SK-N-SH treated with all-trans-retinoic acid at 6 μM for 48 hours (cell line): ENCODE measurements around the gene ZNF362.

Source experiments
- ATAC-seq: fragments of 200-7000 bp; cut with Tn5 transposase; 3 replicates; pipeline ENCODE4 v1.9.1; 2020; ENCODE audit warnings: mild to moderate bottlenecking, moderate library complexity
- BACH2 ChIP-seq: fragments of 250-450 bp; sonication (Bioruptor Pico); IDR thresholded peaks from 2 replicates; pipeline ENCODE4 v1.9.0; 2021; ENCODE audit warnings: mild to moderate bottlenecking, borderline replicate concordance
- CSDC2 ChIP-seq: fragments of 250-450 bp; sonication (Bioruptor Pico); IDR thresholded peaks from 2 replicates; pipeline ENCODE4 v1.5.0; 2020; ENCODE audit warnings: mild to moderate bottlenecking, moderate library complexity
- ESRRG ChIP-seq: fragments of 250-450 bp; sonication (Bioruptor Pico); IDR thresholded peaks from 2 replicates; pipeline ENCODE4 v1.6.1; 2021; ENCODE audit warnings: mild to moderate bottlenecking
- GLIS3 ChIP-seq: fragments of 250-450 bp; sonication (Bioruptor Pico); IDR thresholded peaks from 2 replicates; pipeline ENCODE4 v1.5.0; 2020; ENCODE audit warnings: mild to moderate bottlenecking, moderate library complexity
- OSR1 ChIP-seq: fragments of 250-450 bp; sonication (Bioruptor Pico); IDR thresholded peaks from 2 replicates; pipeline ENCODE4 v1.8.0; 2022; ENCODE audit warnings: moderate library complexity, mild to moderate bottlenecking, inconsistent platforms
- PPARA ChIP-seq: fragments of 250-450 bp; sonication (Bioruptor Pico); IDR thresholded peaks from 2 replicates; pipeline ENCODE4 v1.5.0; 2020; ENCODE audit warnings: mild to moderate bottlenecking, borderline replicate concordance
- RARB ChIP-seq: fragments of 250-450 bp; sonication (Bioruptor Pico); IDR thresholded peaks from 2 replicates; pipeline ENCODE4 v1.8.0; 2021; ENCODE audit warnings: mild to moderate bottlenecking, moderate library complexity
- SNAI2 ChIP-seq: fragments of 250-450 bp; sonication (Bioruptor Pico); IDR thresholded peaks from 2 replicates; pipeline ENCODE4 v1.5.0; 2020; ENCODE audit warnings: mild to moderate bottlenecking, moderate library complexity
- TOX ChIP-seq: fragments of 250-450 bp; sonication (Bioruptor Pico); IDR thresholded peaks from 2 replicates; pipeline ENCODE4 v1.8.0; 2021; ENCODE audit warnings: mild to moderate bottlenecking, moderate library complexity, borderline replicate concordance
- ZFP3 ChIP-seq: fragments of 250-450 bp; sonication (Bioruptor Pico); IDR thresholded peaks from 2 replicates; pipeline ENCODE4 v1.5.0; 2020; ENCODE audit warnings: mild to moderate bottlenecking, moderate library complexity
- ZFP30 ChIP-seq: fragments of 450-650 bp; formaldehyde crosslinking; IDR thresholded peaks from 2 replicates; pipeline ENCODE4 v1.5.0; 2022; ENCODE audit warnings: mild to moderate bottlenecking, moderate library complexity
- ZNF565 ChIP-seq: fragments of 450-650 bp; formaldehyde crosslinking; conservative IDR thresholded peaks from 2 replicates; pipeline ENCODE4 v1.5.0; 2020; ENCODE audit warnings: low read depth, mild to moderate bottlenecking, moderate library complexity
- ZNF70 ChIP-seq: fragments of 450-650 bp; formaldehyde crosslinking; IDR thresholded peaks from 2 replicates; pipeline ENCODE4 v1.5.0; 2020; ENCODE audit warnings: mild to moderate bottlenecking, moderate library complexity
- ZNF8 ChIP-seq: fragments of 450-650 bp; formaldehyde crosslinking; IDR thresholded peaks from 2 replicates; pipeline ENCODE4 v1.5.0; 2020; ENCODE audit warnings: mild to moderate bottlenecking, moderate library complexity
- TF ChIP-seq, protein P1 (sequence below): fragments of 250-450 bp; sonication (Bioruptor Pico); IDR thresholded peaks from 2 replicates; pipeline ENCODE4 v1.8.0; 2021; ENCODE audit warnings: low read depth, mild to moderate bottlenecking, moderate library complexity, borderline replicate concordance
- TF ChIP-seq, protein P2 (sequence below): fragments of 250-450 bp; sonication (Bioruptor Pico); IDR thresholded peaks from 2 replicates; pipeline ENCODE4 v1.5.1; 2021; ENCODE audit warnings: mild to moderate bottlenecking, moderate library complexity
- TF ChIP-seq, protein P3 (sequence below): fragments of 250-450 bp; sonication (Bioruptor Pico); IDR thresholded peaks from 2 replicates; pipeline ENCODE4 v1.5.1; 2020; ENCODE audit warnings: low read depth, mild to moderate bottlenecking, moderate library complexity
- TF ChIP-seq, protein P4 (sequence below): fragments of 250-450 bp; sonication (Bioruptor Pico); IDR thresholded peaks from 2 replicates; pipeline ENCODE4 v1.8.0; 2020; ENCODE audit warnings: mild to moderate bottlenecking, moderate library complexity, borderline replicate concordance

ZNF362 gene

DNA sequence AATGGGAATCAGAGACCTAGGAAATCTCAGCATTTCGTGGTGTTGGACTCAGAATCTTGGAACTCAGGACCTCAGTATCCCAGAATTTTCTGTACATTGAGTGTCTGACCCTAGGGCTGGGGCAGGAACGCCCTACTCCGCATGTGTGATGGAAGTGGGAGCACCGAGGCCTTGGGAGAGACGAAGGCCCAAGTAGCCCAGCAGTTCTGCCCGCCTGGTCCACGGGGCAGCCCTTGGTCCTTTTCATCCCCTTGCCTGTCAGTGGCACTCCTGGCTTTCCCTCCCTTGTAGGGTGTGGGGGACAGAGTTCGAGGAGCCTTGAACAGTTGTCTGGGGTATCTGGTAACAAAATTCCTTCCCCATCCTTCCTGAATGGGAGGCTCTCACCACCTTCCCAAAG is 54.4 kb downstream of the ZNF362 start (continued):
- TF ChIP-seq, protein P1, sequence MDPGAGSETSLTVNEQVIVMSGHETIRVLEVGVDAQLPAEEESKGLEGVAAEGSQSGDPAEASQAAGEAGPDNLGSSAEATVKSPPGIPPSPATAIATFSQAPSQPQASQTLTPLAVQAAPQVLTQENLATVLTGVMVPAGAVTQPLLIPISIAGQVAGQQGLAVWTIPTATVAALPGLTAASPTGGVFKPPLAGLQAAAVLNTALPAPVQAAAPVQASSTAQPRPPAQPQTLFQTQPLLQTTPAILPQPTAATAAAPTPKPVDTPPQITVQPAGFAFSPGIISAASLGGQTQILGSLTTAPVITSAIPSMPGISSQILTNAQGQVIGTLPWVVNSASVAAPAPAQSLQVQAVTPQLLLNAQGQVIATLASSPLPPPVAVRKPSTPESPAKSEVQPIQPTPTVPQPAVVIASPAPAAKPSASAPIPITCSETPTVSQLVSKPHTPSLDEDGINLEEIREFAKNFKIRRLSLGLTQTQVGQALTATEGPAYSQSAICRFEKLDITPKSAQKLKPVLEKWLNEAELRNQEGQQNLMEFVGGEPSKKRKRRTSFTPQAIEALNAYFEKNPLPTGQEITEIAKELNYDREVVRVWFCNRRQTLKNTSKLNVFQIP = no peak
- TF ChIP-seq, all 23 proteins: peak for 0

DNA sequence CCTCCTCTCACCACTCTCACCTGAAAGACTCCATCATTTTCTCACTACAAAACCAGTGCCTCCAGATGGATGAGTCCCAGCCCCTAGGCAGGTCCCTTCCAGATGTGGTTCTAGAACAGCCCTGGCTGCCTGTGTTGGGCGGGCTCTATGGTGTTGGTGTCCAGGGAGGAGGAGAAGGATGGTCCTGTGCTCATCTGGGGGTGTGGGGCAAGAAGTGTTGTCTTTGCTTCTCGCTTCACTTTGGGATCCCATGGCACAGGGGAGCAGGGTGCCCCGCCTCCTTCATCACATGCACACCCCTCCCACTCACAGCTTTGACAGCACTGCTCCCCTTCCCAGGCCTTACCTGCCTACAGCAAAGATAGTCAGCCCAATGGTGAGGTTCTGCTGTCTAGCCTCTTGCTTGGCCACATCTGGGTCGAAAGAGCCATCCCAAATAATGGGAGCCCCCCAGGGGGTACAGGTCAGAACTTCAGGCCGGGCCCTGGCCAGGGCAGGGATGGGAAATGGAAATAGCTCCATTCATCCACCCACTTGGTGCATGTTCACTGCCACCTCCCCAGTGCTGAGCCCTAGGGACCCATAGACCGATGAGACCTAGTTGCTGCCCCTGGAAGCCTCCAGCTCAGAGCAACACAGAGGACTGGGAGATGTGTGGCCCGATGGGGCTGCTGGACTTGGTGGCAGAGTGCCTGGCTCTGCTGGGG is 55.6 kb downstream of the ZNF362 start:
- no peak; the same call in 2 of the 3 replicates for ATAC-seq
- TF ChIP-seq ESRRG (CRISPR knock-in tag) (no peak), TOX (CRISPR knock-in tag) (no peak), SNAI2 (CRISPR knock-in tag) (no peak), GLIS3 (CRISPR knock-in tag) (no peak), ZNF8 (CRISPR knock-in tag) (no peak), RARB (CRISPR knock-in tag) (no peak), ZFP3 (CRISPR knock-in tag) (no peak), BACH2 (CRISPR knock-in tag) (no peak), PPARA (CRISPR knock-in tag) (no peak), ZFP30 (CRISPR knock-in tag) (no peak), OSR1 (no peak), ZNF565 (CRISPR knock-in tag) (no peak), CSDC2 (no peak)
- TF ChIP-seq, protein P1 = no peak
- TF ChIP-seq, protein P2, sequence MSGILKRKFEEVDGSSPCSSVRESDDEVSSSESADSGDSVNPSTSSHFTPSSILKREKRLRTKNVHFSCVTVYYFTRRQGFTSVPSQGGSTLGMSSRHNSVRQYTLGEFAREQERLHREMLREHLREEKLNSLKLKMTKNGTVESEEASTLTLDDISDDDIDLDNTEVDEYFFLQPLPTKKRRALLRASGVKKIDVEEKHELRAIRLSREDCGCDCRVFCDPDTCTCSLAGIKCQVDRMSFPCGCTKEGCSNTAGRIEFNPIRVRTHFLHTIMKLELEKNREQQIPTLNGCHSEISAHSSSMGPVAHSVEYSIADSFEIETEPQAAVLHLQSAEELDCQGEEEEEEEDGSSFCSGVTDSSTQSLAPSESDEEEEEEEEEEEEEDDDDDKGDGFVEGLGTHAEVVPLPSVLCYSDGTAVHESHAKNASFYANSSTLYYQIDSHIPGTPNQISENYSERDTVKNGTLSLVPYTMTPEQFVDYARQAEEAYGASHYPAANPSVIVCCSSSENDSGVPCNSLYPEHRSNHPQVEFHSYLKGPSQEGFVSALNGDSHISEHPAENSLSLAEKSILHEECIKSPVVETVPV = no peak
- TF ChIP-seq, protein P3, sequence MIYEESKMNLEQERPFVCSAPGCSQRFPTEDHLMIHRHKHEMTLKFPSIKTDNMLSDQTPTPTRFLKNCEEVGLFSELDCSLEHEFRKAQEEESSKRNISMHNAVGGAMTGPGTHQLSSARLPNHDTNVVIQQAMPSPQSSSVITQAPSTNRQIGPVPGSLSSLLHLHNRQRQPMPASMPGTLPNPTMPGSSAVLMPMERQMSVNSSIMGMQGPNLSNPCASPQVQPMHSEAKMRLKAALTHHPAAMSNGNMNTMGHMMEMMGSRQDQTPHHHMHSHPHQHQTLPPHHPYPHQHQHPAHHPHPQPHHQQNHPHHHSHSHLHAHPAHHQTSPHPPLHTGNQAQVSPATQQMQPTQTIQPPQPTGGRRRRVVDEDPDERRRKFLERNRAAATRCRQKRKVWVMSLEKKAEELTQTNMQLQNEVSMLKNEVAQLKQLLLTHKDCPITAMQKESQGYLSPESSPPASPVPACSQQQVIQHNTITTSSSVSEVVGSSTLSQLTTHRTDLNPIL (CRISPR knock-in tag) = no peak

DNA sequence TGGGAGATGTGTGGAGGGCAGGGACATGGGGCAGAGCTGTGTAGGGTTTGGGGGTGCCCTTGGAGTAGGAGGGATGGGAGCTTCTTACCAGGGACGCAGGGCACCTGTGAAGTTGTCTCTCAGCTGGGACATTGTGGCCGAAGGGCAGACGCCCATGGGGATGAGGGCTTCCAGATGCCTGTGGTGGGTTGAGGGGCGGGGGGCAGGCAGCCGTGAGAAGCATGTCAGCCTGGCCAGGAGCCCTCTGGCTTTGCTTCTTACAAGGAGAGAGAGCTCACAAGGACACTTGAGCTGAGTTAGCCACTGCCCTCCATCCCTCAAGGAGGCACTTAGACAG is 56.1 kb downstream of the ZNF362 start:
- ATAC-seq = no peak
- TF ChIP-seq ZFP3 (CRISPR knock-in tag) (no peak), ZNF565 (CRISPR knock-in tag) (no peak), OSR1 (no peak), ZNF70 (CRISPR knock-in tag) (no peak), ZFP30 (CRISPR knock-in tag) (no peak), SNAI2 (CRISPR knock-in tag) (no peak), RARB (CRISPR knock-in tag) (no peak), CSDC2 (no peak), GLIS3 (CRISPR knock-in tag) (no peak)
- TF ChIP-seq, protein P4, sequence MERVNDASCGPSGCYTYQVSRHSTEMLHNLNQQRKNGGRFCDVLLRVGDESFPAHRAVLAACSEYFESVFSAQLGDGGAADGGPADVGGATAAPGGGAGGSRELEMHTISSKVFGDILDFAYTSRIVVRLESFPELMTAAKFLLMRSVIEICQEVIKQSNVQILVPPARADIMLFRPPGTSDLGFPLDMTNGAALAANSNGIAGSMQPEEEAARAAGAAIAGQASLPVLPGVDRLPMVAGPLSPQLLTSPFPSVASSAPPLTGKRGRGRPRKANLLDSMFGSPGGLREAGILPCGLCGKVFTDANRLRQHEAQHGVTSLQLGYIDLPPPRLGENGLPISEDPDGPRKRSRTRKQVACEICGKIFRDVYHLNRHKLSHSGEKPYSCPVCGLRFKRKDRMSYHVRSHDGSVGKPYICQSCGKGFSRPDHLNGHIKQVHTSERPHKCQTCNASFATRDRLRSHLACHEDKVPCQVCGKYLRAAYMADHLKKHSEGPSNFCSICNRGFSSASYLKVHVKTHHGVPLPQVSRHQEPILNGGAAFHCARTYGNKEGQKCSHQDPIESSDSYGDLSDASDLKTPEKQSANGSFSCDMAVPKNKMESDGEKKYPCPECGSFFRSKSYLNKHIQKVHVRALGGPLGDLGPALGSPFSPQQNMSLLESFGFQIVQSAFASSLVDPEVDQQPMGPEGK (CRISPR knock-in tag) = no peak
- TF ChIP-seq, protein P2 = no peak
- TF ChIP-seq, protein P1 = no peak
- TF ChIP-seq, protein P3 (CRISPR knock-in tag) = no peak
